HG02973 (cell line): ENCODE results near the gene UBA52.

Experiments
- ATAC-seq: cut with Tn5 transposase; IDR thresholded peaks from one replicate; pipeline ENCODE4 v1.9.1; 2021; ENCODE audit warnings: moderate library complexity; ENCODE audit not compliant: unreplicated experiment

The UBA52 gene

DNA sequence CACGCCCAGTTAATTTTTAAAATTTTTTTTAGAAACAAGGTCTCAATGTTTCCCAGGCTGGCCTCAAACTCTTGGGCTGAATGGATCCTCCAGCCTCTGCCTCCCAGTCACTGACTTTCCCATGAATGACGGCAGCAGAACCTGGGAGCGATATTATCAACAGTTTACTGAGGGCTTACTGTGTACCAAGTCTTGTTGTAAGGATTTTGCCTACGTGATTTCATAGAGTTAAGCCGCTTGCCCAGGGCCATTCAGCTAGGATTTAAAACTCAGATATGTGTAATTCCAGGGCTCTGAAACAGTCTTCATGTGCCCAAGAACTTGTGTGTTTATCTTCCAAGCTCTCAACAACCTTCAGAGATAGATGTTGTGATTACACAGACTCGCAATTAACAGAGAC lies 20.0 kb upstream of the UBA52 start:
- ATAC-seq: no peak

DNA sequence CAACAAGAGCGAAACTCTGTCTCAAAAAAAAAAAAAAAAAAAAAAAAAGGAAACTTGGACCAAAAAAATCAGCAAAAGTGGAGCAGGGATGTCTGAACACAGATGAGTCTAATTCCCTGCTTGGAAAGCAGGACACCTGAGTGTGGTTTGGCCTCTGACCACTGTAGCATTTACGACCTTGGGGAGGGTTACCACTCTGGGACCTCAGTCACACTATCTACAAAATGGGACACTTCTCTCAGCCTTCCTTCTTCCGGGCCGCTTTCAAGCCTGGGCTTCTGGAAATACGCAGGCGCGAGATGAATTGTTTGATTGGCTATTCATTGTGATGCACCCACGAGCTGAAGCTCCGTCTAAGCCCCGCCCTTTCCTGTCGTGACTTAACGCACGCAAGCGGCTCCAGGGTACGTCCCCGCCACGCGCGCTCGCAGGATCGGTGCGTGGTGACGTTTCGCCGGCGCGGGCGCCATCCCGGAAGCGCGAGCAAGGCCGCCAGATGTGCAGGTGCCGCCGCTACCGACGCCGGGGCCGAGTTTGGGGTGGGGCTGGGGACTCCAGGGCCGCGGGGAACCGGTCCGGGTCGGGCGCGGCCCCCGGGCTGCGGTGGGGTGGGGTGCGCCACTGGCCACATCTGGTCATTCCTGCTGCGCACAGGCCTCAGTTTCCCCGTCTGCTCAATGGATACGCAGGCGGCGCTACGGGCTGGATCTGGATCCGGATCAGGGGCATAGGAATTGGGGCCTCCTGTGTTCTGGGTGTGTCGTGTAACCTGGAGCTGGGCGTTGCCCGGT lies 14.1 kb upstream of the UBA52 start, which contains the start of gene KXD1:
Gene KXD1, plus strand, starts transcription at position 460 of the 791 bp plus-strand sequence. CDS start 4,187 bp downstream, outside the sequence.
- ATAC-seq: peak; percentile 91

GRCh38 chr19:18558202-18558555 lies 13.5 kb upstream of the UBA52 start:
- ATAC-seq: no peak

DNA sequence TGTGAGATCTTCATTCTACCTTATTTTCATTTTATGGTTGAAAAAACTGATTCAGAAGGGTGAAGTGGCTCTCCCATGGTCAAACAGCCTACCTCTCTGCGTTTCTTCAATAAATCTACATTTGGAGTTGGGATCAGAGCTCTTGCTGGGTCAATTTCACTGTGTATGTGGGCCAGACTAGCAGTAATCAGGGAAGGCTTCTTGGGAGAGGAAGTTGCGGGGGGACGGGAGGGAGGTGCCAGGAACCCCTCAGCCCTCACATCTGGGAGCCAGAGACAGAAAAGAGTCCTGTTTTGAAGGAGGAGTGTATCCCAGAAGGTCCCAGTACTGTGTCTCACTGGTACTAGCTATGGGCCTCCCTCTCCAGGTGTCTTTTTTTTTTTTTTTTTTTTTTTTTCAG lies 13.1 kb upstream of the UBA52 start:
- ATAC-seq: no peak

- ATAC-seq: no peak
Measured at GRCh38 chr19:18559685-18560084, 12.0 kb upstream of the UBA52 start.

DNA sequence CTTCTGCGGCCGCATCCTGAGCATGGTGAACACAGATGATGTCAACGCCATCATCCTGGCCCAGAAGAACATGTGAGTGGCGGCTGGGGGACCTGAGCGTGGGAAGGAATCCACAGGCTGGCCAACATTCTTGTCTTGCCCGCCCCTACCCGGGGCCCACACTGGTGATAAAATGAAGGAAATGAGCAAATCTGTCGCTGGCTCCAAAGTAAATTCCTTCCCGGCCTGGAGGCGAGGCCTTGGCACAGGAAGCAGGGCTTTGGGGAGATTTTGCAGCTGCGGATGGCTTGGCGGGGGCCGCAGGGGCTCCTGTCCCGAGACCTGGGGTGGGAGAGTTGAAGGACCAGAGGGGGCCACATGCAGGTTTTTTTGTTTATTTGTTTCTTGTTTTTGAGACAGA lies 9.6 kb upstream of the UBA52 start:
- no peak for ATAC-seq

GRCh38 chr19:18566953-18567352 lies 4.7 kb upstream of the UBA52 start:
- ATAC-seq: no peak

GRCh38 chr19:18568367-18568766 lies 3.3 kb upstream of the UBA52 start:
- ATAC-seq: no peak

DNA sequence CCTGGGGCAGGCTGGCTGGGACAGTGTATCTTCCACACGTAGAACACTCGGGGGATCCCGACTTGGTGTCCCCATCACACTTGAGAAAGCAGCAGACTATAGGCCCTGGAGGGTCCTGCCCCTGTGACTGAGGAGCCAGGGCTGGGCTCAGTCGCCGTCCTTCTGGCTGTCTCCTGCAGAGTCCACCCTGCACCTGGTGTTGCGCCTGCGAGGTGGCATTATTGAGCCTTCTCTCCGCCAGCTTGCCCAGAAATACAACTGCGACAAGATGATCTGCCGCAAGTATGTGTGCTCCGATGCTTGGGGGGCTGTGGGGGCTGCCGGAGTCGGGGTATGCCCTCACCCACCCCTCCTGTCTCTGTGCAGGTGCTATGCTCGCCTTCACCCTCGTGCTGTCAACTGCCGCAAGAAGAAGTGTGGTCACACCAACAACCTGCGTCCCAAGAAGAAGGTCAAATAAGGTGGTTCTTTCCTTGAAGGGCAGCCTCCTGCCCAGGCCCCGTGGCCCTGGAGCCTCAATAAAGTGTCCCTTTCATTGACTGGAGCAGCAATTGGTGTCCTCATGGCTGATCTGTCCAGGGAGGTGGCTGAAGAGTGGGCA lies 3.1 kb downstream of the UBA52 start:
- no peak for ATAC-seq

DNA sequence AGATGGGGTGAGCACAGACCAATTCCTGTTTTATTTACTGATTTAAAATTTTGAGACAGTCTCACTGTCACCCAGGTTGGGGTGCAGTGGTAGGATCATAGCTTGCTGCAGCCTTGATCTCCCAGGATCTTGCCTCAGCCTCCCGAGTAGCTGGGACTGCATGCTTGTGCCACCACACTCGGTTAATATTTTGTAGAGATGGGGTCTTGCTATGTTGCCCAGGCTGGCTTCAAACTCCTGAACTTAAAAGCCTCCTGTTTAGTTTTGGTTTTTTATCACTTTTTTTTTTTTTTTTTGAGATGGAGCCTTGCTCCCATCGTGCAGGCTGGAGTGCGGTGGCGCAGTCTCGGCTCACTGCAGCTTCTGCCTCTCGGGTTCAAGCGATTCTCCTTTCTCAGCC lies 4.7 kb downstream of the UBA52 start:
- no peak for ATAC-seq

GRCh38 chr19:18577365-18577914 lies 5.8 kb downstream of the UBA52 start:
- no peak for ATAC-seq

- no peak for ATAC-seq
Measured at GRCh38 chr19:18580311-18580710, 8.7 kb downstream of the UBA52 start.

DNA sequence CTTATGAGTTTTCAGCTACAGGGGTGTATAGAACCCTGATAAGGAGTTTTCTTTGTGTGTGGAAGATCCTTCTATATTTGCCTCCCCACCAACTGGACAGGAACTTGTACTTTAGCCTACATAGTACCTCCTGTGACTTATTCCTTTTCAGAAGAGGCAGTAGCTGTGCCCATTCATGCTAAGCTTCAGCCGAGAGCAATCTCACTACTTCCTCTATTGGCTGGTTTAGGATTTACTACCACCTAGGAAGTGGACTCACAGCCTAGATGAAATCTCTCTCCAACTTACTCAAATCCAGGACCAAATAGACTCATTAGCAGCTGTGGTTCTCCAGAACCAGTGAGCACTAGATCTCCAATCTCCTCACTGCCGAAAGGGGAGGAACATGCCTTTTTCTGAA lies 14.6 kb downstream of the UBA52 start:
- ATAC-seq: no peak

- no peak for ATAC-seq
Measured at GRCh38 chr19:18587561-18587960, 15.9 kb downstream of the UBA52 start.

GRCh38 chr19:18587962-18588610 lies 16.4 kb downstream of the UBA52 start:
- no peak for ATAC-seq

DNA sequence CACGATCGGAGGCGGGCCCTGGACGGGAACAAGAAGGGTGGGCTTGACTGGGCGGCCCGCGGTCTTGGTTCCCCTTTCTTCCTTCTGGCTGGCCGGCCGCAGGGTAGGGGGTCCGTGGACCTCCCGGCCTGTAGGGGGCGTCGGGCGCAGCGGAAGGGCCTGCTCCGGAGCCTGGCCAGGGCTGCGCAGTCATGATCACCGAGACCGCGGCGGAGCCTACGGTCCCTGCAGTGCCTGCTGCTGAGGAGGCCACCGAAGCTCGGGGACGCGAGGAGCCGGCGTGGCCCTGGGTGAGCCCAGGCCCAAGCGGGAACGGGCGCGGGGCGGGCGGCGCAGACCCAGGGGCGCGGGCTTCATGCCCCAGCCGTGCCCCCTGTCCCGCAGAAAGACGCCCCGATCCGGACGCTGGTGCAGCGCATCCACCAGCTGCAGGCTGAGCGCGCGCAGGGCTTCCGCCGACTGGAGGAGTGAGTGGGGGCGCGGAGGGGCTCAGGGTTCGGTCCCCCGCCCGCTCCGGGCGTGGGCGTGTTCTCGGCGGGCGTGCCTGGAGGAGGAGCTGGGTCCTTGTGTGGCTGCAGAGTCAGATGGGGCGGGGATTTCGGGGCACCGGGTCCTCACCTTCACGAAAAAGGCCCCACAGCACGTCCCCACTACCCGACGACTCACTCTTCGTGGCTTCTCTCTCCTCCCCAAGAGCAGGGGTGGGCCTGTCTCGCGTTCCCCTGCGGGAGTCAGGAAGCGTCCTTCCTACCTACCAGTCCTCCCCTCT lies 17.1 kb downstream of the UBA52 start, which contains the start of gene REX1BD:
Gene REX1BD, plus strand, starts transcription at position 188 of the 769 bp plus-strand sequence. Its CDS starts 4 bp downstream, at position 192.
- peak; percentile 65 for ATAC-seq

DNA sequence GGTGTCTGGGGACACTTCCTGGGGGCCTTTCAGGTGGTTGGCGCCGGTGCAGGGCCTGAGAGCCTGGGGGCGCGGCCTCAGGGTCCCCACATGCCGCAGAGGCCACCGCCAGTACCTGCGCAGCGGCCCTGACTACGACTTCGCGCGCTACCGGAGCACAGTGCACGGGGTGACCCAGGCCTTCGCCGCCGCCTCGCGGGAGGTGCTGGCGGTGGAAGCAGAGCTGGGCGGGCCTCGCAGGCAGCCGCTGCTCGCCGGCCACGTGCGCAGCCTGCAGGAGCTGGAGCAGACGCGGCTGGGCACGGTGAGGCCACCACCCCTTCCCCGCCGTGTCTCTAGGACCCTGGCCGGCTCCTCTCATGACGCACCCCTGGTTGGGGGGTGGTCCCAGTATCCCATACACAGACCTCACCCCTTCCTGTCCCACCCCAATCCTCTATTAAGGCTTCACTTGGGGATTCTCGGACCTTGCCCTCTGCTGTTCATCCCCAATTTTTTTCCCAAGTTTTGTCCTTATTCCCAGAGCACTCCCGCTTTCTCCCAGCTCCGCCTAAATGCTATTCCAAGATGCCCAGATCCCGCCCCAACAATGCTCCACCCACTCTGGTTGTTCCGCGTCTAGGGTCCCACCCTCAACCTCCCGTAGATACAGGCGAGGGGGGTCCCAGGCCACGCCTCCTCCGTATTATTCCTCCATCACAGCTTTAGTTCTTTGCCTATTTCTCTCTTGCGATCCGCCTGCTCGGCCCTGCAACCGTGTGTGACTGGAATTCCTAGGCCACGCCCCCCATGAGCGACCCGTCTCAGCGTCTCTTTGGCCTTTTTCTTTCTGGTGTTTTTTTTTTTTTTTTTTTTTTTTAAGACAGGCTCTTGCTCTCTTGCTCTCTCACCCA lies 18.0 kb downstream of the UBA52 start:
- ATAC-seq: peak; percentile 30

DNA sequence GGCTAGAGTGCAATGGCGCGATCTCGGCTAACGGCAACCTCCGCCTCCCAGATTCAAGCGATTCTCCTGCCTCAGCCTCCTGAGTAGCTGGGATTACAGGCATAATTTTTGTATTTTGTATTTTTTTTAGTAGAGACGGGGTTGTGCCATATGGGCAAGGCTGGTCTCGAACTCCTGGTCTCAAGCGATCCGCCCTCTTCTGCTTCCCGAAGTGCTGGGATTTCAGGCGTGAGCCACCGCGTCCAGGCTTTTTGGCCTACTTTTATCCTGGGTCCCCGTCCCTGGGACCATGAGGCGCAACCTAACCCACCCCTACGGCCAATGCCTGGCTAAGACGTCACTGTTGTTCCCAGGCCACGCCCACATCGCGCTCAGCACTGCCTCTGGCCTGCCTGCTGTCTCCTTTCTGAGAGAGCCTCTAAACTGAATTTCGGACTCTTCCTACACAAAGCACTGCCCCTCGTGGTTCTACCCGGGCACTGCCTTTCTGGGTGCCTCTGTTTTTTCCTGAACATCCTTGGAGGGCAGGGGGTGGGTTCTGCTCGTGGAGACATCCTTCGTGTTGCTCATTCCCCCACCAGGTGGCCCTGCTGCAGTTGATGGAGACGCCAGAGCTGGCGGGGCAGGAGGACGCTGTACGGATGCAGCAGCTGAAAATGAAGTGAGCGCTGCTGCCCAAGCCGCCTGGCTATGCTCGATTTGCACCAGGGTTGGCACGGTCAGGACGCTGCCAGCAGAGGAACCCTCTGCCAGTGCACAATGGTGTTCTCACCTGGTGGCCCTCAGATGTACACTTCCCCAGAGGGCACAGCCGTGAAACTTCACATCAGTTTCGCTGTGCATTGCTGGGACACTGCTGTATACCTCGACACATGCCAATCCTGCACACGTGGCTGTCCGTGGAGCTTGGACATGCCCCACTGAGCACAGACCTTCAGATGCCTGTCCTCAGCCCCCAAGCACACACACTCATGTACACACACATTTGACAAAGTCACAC lies 18.9 kb downstream of the UBA52 start:
- ATAC-seq: no peak
